HEK293 (cell line): Measurements from ENCODE around the gene ZNF217.

Experiments
- CTCF ChIP-seq: fragments of 450-650 bp; formaldehyde crosslinking; IDR thresholded peaks from 2 replicates; pipeline ENCODE4 v1.5.1; 2016; ENCODE audit warnings: missing biosample characterization, missing genetic modification characterization
- PRDM1 ChIP-seq: fragments of 450-650 bp; formaldehyde crosslinking; IDR thresholded peaks from 2 replicates; pipeline ENCODE4; 2016; ENCODE audit warnings: missing biosample characterization, missing genetic modification characterization
- ZNF248 ChIP-seq: fragments of 450-650 bp; formaldehyde crosslinking; IDR thresholded peaks from 2 replicates; pipeline ENCODE4 v1.5.1; 2017; ENCODE audit warnings: missing biosample characterization, missing genetic modification characterization

DNA sequence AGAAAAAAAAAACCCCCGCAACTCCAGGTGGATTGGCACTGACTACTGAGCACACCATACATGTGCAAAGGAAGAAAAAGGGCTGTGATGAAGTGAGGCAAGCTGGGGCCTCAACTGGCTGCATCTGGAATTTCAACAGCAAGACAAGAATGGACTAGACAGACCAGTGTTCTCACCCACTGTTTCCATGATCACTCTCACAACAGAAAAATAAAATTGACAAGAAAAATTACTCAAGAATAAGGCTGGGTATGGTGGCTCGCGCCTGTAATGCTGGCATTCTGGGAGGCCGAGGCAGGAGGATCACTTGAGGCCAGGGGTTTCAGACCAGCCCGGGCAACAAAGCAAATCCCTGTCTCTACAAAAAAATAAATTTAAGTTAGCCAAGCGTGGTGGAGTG lies 18.8 kb downstream of the ZNF217 start:
- TF ChIP-seq PRDM1 (no peak), ZNF248 (tag by site-specific recombination) (no peak), CTCF (tag by site-specific recombination) (no peak)
